OCI-LY1 (cell line): ENCODE data around the gene CCNG2.

Experiments used
- H2AFZ ChIP-seq: fragments of 200-600 bp; sonication (generic), shearing (Covaris generic); 2 replicates; pipeline ENCODE4 v1.6.0; 2014; ENCODE audit warnings: antibody characterized with exemption, mild to moderate bottlenecking, low read length
- H3F3A ChIP-seq: fragments of 200-600 bp; sonication (generic), shearing (Covaris generic); 2 replicates; pipeline ENCODE4 v1.6.0; 2014; ENCODE audit warnings: mild to moderate bottlenecking, antibody characterized with exemption, low read length, moderate library complexity; ENCODE audit not compliant: insufficient read depth
- H3K27ac ChIP-seq: fragments of 200-600 bp; sonication (generic); 2 replicates; pipeline ENCODE4 v1.5.1; 2014; ENCODE audit warnings: low read length, mixed run types, mild to moderate bottlenecking, low read depth; ENCODE audit not compliant: poor library complexity, severe bottlenecking
- H3K27me3 ChIP-seq: fragments of 200-600 bp; sonication (generic); 2 replicates; pipeline ENCODE4 v1.6.0; 2014; ENCODE audit warnings: antibody characterized with exemption, mild to moderate bottlenecking, low read length, moderate library complexity; ENCODE audit not compliant: insufficient read depth
- H3K36me3 ChIP-seq: fragments of 200-600 bp; sonication (generic); 2 replicates; pipeline ENCODE4 v1.6.1; 2014; ENCODE audit warnings: mild to moderate bottlenecking, antibody characterized with exemption, low read length, moderate library complexity, mixed read lengths; ENCODE audit not compliant: insufficient read depth
- H3K4me1 ChIP-seq: fragments of 200-600 bp; sonication (generic); 2 replicates; pipeline ENCODE4 v1.5.1; 2014; ENCODE audit warnings: mild to moderate bottlenecking, low read length, moderate library complexity; ENCODE audit not compliant: insufficient read depth, severe bottlenecking
- H3K4me2 ChIP-seq: fragments of 200-600 bp; sonication (generic), shearing (Covaris generic); 2 replicates; pipeline ENCODE4 v1.6.1; 2014; ENCODE audit warnings: low read length
- H3K4me3 ChIP-seq: fragments of 200-600 bp; sonication (generic); 2 replicates; pipeline ENCODE4 v1.5.1; 2014; ENCODE audit warnings: low read length, low read depth, mild to moderate bottlenecking, mixed read lengths; ENCODE audit not compliant: poor library complexity, severe bottlenecking
- H3K79me2 ChIP-seq: fragments of 200-600 bp; shearing (Covaris generic); 2 replicates; pipeline ENCODE4 v1.6.1; 2016; ENCODE audit warnings: mixed run types, low read length, mixed read lengths; ENCODE audit not compliant: insufficient read depth
- H3K9ac ChIP-seq: fragments of 200-600 bp; sonication (generic), shearing (Covaris generic); 2 replicates; pipeline ENCODE4 v1.6.1; 2014; ENCODE audit warnings: mild to moderate bottlenecking, low read length, mixed read lengths
- H3K9me2 ChIP-seq: fragments of 200-600 bp; sonication (generic), shearing (Covaris generic); 2 replicates; pipeline ENCODE4 v1.6.1; 2014; ENCODE audit warnings: low read depth, mild to moderate bottlenecking, low read length, mixed read lengths
- H3K9me3 ChIP-seq: fragments of 200-600 bp; shearing (Covaris generic); 2 replicates; pipeline ENCODE4 v1.6.1; 2014; ENCODE audit warnings: low read length, mixed read lengths
- H4K20me1 ChIP-seq: fragments of 200-600 bp; sonication (generic), shearing (Covaris generic); 2 replicates; pipeline ENCODE4 v1.6.0; 2016; ENCODE audit warnings: mild to moderate bottlenecking, low read length; ENCODE audit not compliant: insufficient read depth
- CTCF ChIP-seq: fragments of 200-600 bp; sonication (generic), shearing (Covaris generic); IDR thresholded peaks from 2 replicates; pipeline ENCODE4 v1.5.1; 2017; ENCODE audit warnings: mild to moderate bottlenecking, antibody characterized with exemption, low read length, moderate library complexity, mixed read lengths
- EZH2 ChIP-seq: fragments of 200-600 bp; sonication (generic), shearing (Covaris generic); IDR thresholded peaks from 2 replicates; pipeline ENCODE4 v1.8.0; 2017; ENCODE audit warnings: borderline replicate concordance, mixed run types, mild to moderate bottlenecking, antibody characterized with exemption, low read length, moderate library complexity, mixed read lengths

Gene CCNG2

GRCh38 chr4:77125961-77126360 is 31.0 kb upstream of the CCNG2 start:
- H3K9me3 ChIP-seq: peaks cover 3% of the 10 kb centered on the region; the same call in 1 of the 2 replicates
- H3K4me1 ChIP-seq: peaks cover 61% of the 10 kb centered on the region
- no peak overlapping the region for H3K4me3 ChIP-seq
- no peaks in the 10 kb centered on the region for H3K36me3 ChIP-seq
- no peaks in the 10 kb centered on the region for H3K9me2 ChIP-seq
- H3K27ac ChIP-seq: peak overlapping the region; percentile 98
- peak overlapping the region; percentile 51 for H3K9ac ChIP-seq
- H3K79me2 ChIP-seq: no peaks in the 10 kb centered on the region
- TF ChIP-seq EZH2 (no peak), CTCF (no peak)
- H3F3A ChIP-seq: 0 out of 2 replicates have a peak, but pooled peaks cover 3% of the 10 kb centered on the region
- H3K27me3 ChIP-seq: no peaks in the 10 kb centered on the region
- H4K20me1 ChIP-seq: no peaks in the 10 kb centered on the region
- peak overlapping the region; percentile 39 for H3K4me2 ChIP-seq
- peak overlapping the region; percentile 87 for H2AFZ ChIP-seq

- no peak for TF ChIP-seq CTCF
- TF ChIP-seq EZH2: no peak
- peaks cover 55% of the 10 kb centered on the region for H3K4me1 ChIP-seq
- peak overlapping the region; percentile 48 for H3K4me2 ChIP-seq
- no peaks in the 10 kb centered on the region for H4K20me1 ChIP-seq
- H3K9me3 ChIP-seq: peaks cover 3% of the 10 kb centered on the region; the same call in 1 of the 2 replicates
- H3K79me2 ChIP-seq: no peaks in the 10 kb centered on the region
- H3K9me2 ChIP-seq: no peaks in the 10 kb centered on the region
- 0 out of 2 replicates have a peak, but pooled peaks cover 3% of the 10 kb centered on the region for H3F3A ChIP-seq
- H2AFZ ChIP-seq: no peak overlapping the region
- no peaks in the 10 kb centered on the region for H3K36me3 ChIP-seq
- H3K27ac ChIP-seq: peak overlapping the region; percentile 98
- peak overlapping the region; percentile 10 for H3K4me3 ChIP-seq
- peak overlapping the region; percentile 58; the same call in 1 of the 2 replicates for H3K9ac ChIP-seq
- no peaks in the 10 kb centered on the region for H3K27me3 ChIP-seq
Measured at GRCh38 chr4:77126809-77127208, 30.2 kb upstream of the CCNG2 start.

GRCh38 chr4:77127215-77127614 is 29.8 kb upstream of the CCNG2 start:
- H2AFZ ChIP-seq: no peak overlapping the region
- peak overlapping the region; percentile 48 for H3K4me2 ChIP-seq
- no peaks in the 10 kb centered on the region for H4K20me1 ChIP-seq
- peak overlapping the region; percentile 10 for H3K4me3 ChIP-seq
- 0 out of 2 replicates have a peak, but pooled peaks cover 6% of the 10 kb centered on the region for H3F3A ChIP-seq
- H3K4me1 ChIP-seq: peaks cover 55% of the 10 kb centered on the region
- TF ChIP-seq EZH2 (no peak), CTCF (no peak)
- peaks cover 3% of the 10 kb centered on the region; the same call in 1 of the 2 replicates for H3K9me3 ChIP-seq
- H3K9ac ChIP-seq: peak overlapping the region; percentile 58
- peak overlapping the region; percentile 98 for H3K27ac ChIP-seq
- no peaks in the 10 kb centered on the region for H3K79me2 ChIP-seq
- no peaks in the 10 kb centered on the region for H3K36me3 ChIP-seq
- H3K9me2 ChIP-seq: no peaks in the 10 kb centered on the region
- H3K27me3 ChIP-seq: no peaks in the 10 kb centered on the region
